NCI-H82 (cell line): Measurements from ENCODE around the gene AMPD2.
A peak's percentile ranks its signal among the peaks of the same experiment; 100 is the strongest.

Experiments used
- DNase-seq: peaks from one replicate; lab custom pipeline; 2025; lab: John Stamatoyannopoulos, UW

The AMPD2 gene

GRCh38 chr1:109630898-109631512 is 11.4 kb downstream of the AMPD2 start:
- no peak for DNase-seq

GRCh38 chr1:109631513-109632505 is 12.2 kb downstream of the AMPD2 start:
- DNase-seq: no peak

- peak; percentile 93 for DNase-seq
These were observed 13.2 kb downstream of the AMPD2 start for GRCh38 chr1:109632671-109633346.

GRCh38 chr1:109634292-109634691 is 14.7 kb downstream of the AMPD2 start:
- DNase-seq: no peak

GRCh38 chr1:109634771-109635750 is 15.4 kb downstream of the AMPD2 start:
- DNase-seq: no peak

GRCh38 chr1:109635862-109636200 is 16.2 kb downstream of the AMPD2 start:
- no peak for DNase-seq

- DNase-seq: no peak
These were observed 16.7 kb downstream of the AMPD2 start for GRCh38 chr1:109636201-109636952.

GRCh38 chr1:109637446-109637845 is 17.8 kb downstream of the AMPD2 start:
- no peak for DNase-seq

GRCh38 chr1:109639063-109639840 is 19.6 kb downstream of the AMPD2 start:
- DNase-seq: peak; percentile 78

GRCh38 chr1:109639841-109640184 is 20.2 kb downstream of the AMPD2 start:
- no peak for DNase-seq

GRCh38 chr1:109640285-109640865 is 20.7 kb downstream of the AMPD2 start:
- DNase-seq: peak; percentile 85

GRCh38 chr1:109641078-109641740 is 21.6 kb downstream of the AMPD2 start:
- DNase-seq: no peak

- DNase-seq: no peak
These were observed 22.2 kb downstream of the AMPD2 start for GRCh38 chr1:109641861-109642260.

- no peak for DNase-seq
These were observed 23.0 kb downstream of the AMPD2 start for GRCh38 chr1:109642626-109643025.

- peak; percentile 88 for DNase-seq
These were observed 24.0 kb downstream of the AMPD2 start for GRCh38 chr1:109643385-109644230.

- no peak for DNase-seq
These were observed 25.0 kb downstream of the AMPD2 start for GRCh38 chr1:109644670-109645069.

- DNase-seq: no peak
These were observed 29.9 kb downstream of the AMPD2 start for GRCh38 chr1:109649491-109649914.

- no peak for DNase-seq
These were observed 31.0 kb downstream of the AMPD2 start for GRCh38 chr1:109650609-109651008.
